NCI-H1694 treated with DMSO at 0.1 percent for 48 hours (cell line): ENCODE results near the gene WDPCP.
A peak's percentile ranks its signal among the peaks of the same experiment; 100 is the strongest.
"Not testable (repeated sequence)": the region's sequence is repeated elsewhere in the genome, so short reads cannot be mapped to it uniquely, and the experiment has no call there.

ENCODE experiments used
- DNase-seq: peaks from one replicate; lab custom pipeline; 2025; lab: John Stamatoyannopoulos, UW

WDPCP gene

GRCh38 chr2:63544017-63544627 lies 44.2 kb downstream of the WDPCP start:
- peak; percentile 37 for DNase-seq

- DNase-seq = no peak
Measured at GRCh38 chr2:63539416-63540162, 48.7 kb downstream of the WDPCP start.

GRCh38 chr2:63538390-63538789 lies 49.9 kb downstream of the WDPCP start:
- DNase-seq = no peak

- DNase-seq = no peak
Measured at GRCh38 chr2:63537306-63537705, 51.0 kb downstream of the WDPCP start.

- DNase-seq = no peak
Measured at GRCh38 chr2:63530704-63531279, 57.5 kb downstream of the WDPCP start.

GRCh38 chr2:63525905-63526304 lies 62.4 kb downstream of the WDPCP start:
- no peak for DNase-seq

- no peak for DNase-seq
Measured at GRCh38 chr2:63522950-63523349, 65.3 kb downstream of the WDPCP start.

GRCh38 chr2:63520793-63521192 lies 67.5 kb downstream of the WDPCP start:
- DNase-seq = no peak

- DNase-seq = no peak
Measured at GRCh38 chr2:63514781-63515180, 73.5 kb downstream of the WDPCP start.

- no peak for DNase-seq
Measured at GRCh38 chr2:63514237-63514716, 74.0 kb downstream of the WDPCP start.

- DNase-seq = no peak
Measured at GRCh38 chr2:63506320-63506719, 82.0 kb downstream of the WDPCP start.

GRCh38 chr2:63503818-63504217 lies 84.5 kb downstream of the WDPCP start:
- DNase-seq = no peak

GRCh38 chr2:63500398-63500797 lies 87.9 kb downstream of the WDPCP start:
- DNase-seq = no peak

GRCh38 chr2:63497576-63497975 lies 90.7 kb downstream of the WDPCP start:
- no peak for DNase-seq

- no peak for DNase-seq
Measured at GRCh38 chr2:63494968-63495367, 93.3 kb downstream of the WDPCP start.

GRCh38 chr2:63494100-63494499 lies 94.2 kb downstream of the WDPCP start:
- DNase-seq = no peak

GRCh38 chr2:63488118-63488713 lies 100.1 kb downstream of the WDPCP start:
- peak; percentile 57 for DNase-seq

- DNase-seq = no peak
Measured at GRCh38 chr2:63486861-63487290, 101.4 kb downstream of the WDPCP start.

GRCh38 chr2:63484901-63485300 lies 103.4 kb downstream of the WDPCP start:
- DNase-seq = no peak

- no peak for DNase-seq
Measured at GRCh38 chr2:63484481-63484880, 103.8 kb downstream of the WDPCP start.

- DNase-seq = no peak
Measured at GRCh38 chr2:63477686-63478085, 110.6 kb downstream of the WDPCP start.

GRCh38 chr2:63469313-63469712 lies 119.0 kb downstream of the WDPCP start:
- DNase-seq = not testable (repeated sequence)

- no peak for DNase-seq
Measured at GRCh38 chr2:63465633-63466032, 122.6 kb downstream of the WDPCP start.
